ENCODE data around the gene CRTAP. TPM values are rescaled to one million over a fixed set of nuclear protein-coding genes. Genes with fewer than 3 reads are reported as not detected.

CRTAP gene
- total RNA-seq, 1 donor from 2014 or later, result 36.6 TPM

- Mint-ChIP-seq H3K36me3 (ENCODE audit: low read depth) (peaks cover 26% of the 10 kb centered on the region), H3K4me3 (no peak overlapping the region), H3K9me3 (no peaks in the 10 kb centered on the region), H3K27me3 (no peaks in the 10 kb centered on the region), H3K4me1 (peaks cover 30% of the 10 kb centered on the region), H3K27ac (no peak overlapping the region)
- ATAC-seq (ENCODE audit: low read depth), result no peak
- no peak for DNase-seq
- intact Hi-C loops (cut with micrococcal nuclease), result no loop called here
- ChIA-PET POLR2A (no interaction called here), CTCF (no interaction called here)
- no peak for TF ChIP-seq CTCF (IDR thresholded peaks at IDR 0.05)
Observed at GRCh38 chr3:33081812-33082211, 32.0 kb upstream of the CRTAP start.

GRCh38 chr3:33083958-33084357 lies 29.9 kb upstream of the CRTAP start:
- Mint-ChIP-seq H3K4me3 (no peak overlapping the region), H3K27ac (no peak overlapping the region), H3K4me1 (peaks cover 42% of the 10 kb centered on the region), H3K9me3 (no peaks in the 10 kb centered on the region), H3K27me3 (no peaks in the 10 kb centered on the region), H3K36me3 (ENCODE audit: low read depth) (peaks cover 26% of the 10 kb centered on the region)
- ChIA-PET POLR2A (no interaction called here), CTCF (interaction anchor here (1.0 kb wide), 1 partner anchor 10 kb away, joined by 4 read pairs; no protein-coding TSS in a partner anchor)
- no peak for ATAC-seq (ENCODE audit: low read depth)
- intact Hi-C loops (cut with micrococcal nuclease), result no loop called here
- no peak for DNase-seq
- TF ChIP-seq CTCF (IDR thresholded peaks at IDR 0.05), result no peak

- ChIA-PET CTCF (no interaction called here), POLR2A (no interaction called here)
- peaks cover 77% of the 10 kb centered on the region for H3K4me1 Mint-ChIP-seq
- H3K9me3 Mint-ChIP-seq, result no peaks in the 10 kb centered on the region
- H3K4me3 Mint-ChIP-seq, result no peak overlapping the region
- no peaks in the 10 kb centered on the region for H3K27me3 Mint-ChIP-seq
- no peak for TF ChIP-seq CTCF (IDR thresholded peaks at IDR 0.05)
- DNase-seq (no peak), ATAC-seq (ENCODE audit: low read depth) (no peak)
- peak overlapping the region; percentile 64 for H3K27ac Mint-ChIP-seq
- H3K36me3 Mint-ChIP-seq (ENCODE audit: low read depth), result peaks cover 37% of the 10 kb centered on the region
- intact Hi-C loops (cut with micrococcal nuclease), result loop anchor here (1.0 kb wide), 1 partner anchor 9 kb away; the partner anchor contains the start of genes GLB1 and TMPPE
Observed at GRCh38 chr3:33088691-33089090, 25.1 kb upstream of the CRTAP start.

- peak overlapping the region; percentile 64 for H3K27ac Mint-ChIP-seq
- DNase-seq, result no peak
- CTCF ChIA-PET, result interaction anchor here (1.1 to 1.2 kb wide), 2 partner anchors 15 to 42 kb away, joined by 3 read pairs; no protein-coding TSS in a partner anchor
- POLR2A ChIA-PET, result interaction anchor here (0.6 kb wide), 1 partner anchor 22 kb away, joined by 3 read pairs; no protein-coding TSS in a partner anchor
- peaks cover 74% of the 10 kb centered on the region for H3K4me1 Mint-ChIP-seq
- peak overlapping the region; percentile 29 for H3K4me3 Mint-ChIP-seq
- H3K36me3 Mint-ChIP-seq (ENCODE audit: low read depth), result peaks cover 37% of the 10 kb centered on the region
- peak; percentile 85 for ATAC-seq (ENCODE audit: low read depth)
- no peak for TF ChIP-seq CTCF (IDR thresholded peaks at IDR 0.05)
- no peaks in the 10 kb centered on the region for H3K9me3 Mint-ChIP-seq
- intact Hi-C loops (cut with micrococcal nuclease), result loop anchor here (1.0 kb wide), 1 partner anchor 8 kb away; the partner anchor contains the start of genes GLB1 and TMPPE
- no peaks in the 10 kb centered on the region for H3K27me3 Mint-ChIP-seq
Observed at GRCh38 chr3:33089515-33089914, 24.3 kb upstream of the CRTAP start.

GRCh38 chr3:33091746-33092145 lies 22.1 kb upstream of the CRTAP start:
- Mint-ChIP-seq H3K4me3 (no peak overlapping the region), H3K9me3 (no peaks in the 10 kb centered on the region), H3K27ac (peak overlapping the region; percentile 51), H3K36me3 (ENCODE audit: low read depth) (peaks cover 39% of the 10 kb centered on the region), H3K4me1 (peaks cover 75% of the 10 kb centered on the region), H3K27me3 (no peaks in the 10 kb centered on the region)
- DNase-seq (no peak), ATAC-seq (ENCODE audit: low read depth) (no peak)
- intact Hi-C loops (cut with micrococcal nuclease), result loop anchor here (10.0 kb wide), 1 partner anchor 577 kb away; no protein-coding TSS in a partner anchor
- TF ChIP-seq CTCF (IDR thresholded peaks at IDR 0.05), result no peak
- CTCF ChIA-PET, result no interaction called here
- POLR2A ChIA-PET, result interaction anchor here (0.6 kb wide), 1 partner anchor 19 kb away, joined by 6 read pairs; no protein-coding TSS in a partner anchor

All from activated B cell treated with CpG ODN at 0.5 μM for 24 hours (primary cell).